Measurements from ENCODE around the gene RIPK1. TPM values are rescaled to one million over a fixed set of nuclear protein-coding genes. Genes with fewer than 3 reads are reported as not detected.
A peak's percentile ranks its signal among the peaks of the same experiment; 100 is the strongest.
"Not testable (repeated sequence)": the region's sequence is repeated elsewhere in the genome, so short reads cannot be mapped to it uniquely, and the experiment has no call there.

RIPK1 gene
- total RNA-seq, 4 donors from 2014 or later = 8.6 to 12.0 (median 10.3) TPM

- DNase-seq (no peak), ATAC-seq (no peak)
- TF ChIP-seq POLR2A (IDR thresholded peaks at IDR 0.05) = no peak
- TF ChIP-seq CTCF (IDR thresholded peaks at IDR 0.05 in 4 of 5, conservative IDR thresholded peaks at IDR 0.05 in 1 of 5) = no peak
- intact Hi-C loops (cut with DNase I; ENCODE audit: low total_unique reads) (no loop called here), in situ Hi-C loops (cut with MboI; ENCODE audit: low sequenced_read_pairs in 4 of 4) (loop anchor here in 2 of 4 donors (5.0 to 25.0 kb wide), 2 partner anchors 67 to 222 kb away; partner anchors contain the start of gene SERPINB1 (in 2 of the 2))
- H3K4me1 ChIP-seq = peaks cover 4 to 14% of the 10 kb centered on the region in 2 donors
- no peaks in the 10 kb centered on the region for H3K27me3 ChIP-seq
- no peaks in the 10 kb centered on the region for H3K36me3 ChIP-seq
- H3K9me3 ChIP-seq = no peaks in the 10 kb centered on the region
- no peak overlapping the region for H3K27ac ChIP-seq
- no peak overlapping the region for H3K4me3 ChIP-seq
Observed at GRCh38 chr6:3058957-3059356, 9.3 kb upstream of the RIPK1 start.

- DNase-seq; H3K36me3 ChIP-seq; H3K9me3 ChIP-seq; ATAC-seq; H3K4me3 ChIP-seq; H3K27ac ChIP-seq; intact Hi-C loops (cut with DNase I; ENCODE audit: low total_unique reads); H3K27me3 ChIP-seq: not testable (repeated sequence)
- H3K4me1 ChIP-seq = peaks cover 10 to 11% of the 10 kb centered on the region in 2 donors
- in situ Hi-C loops (cut with MboI; ENCODE audit: low sequenced_read_pairs in 4 of 4) = loop anchor here in 3 of 4 donors (10.0 to 25.0 kb wide), 2 partner anchors 215 to 223 kb away; partner anchors contain the start of gene SERPINB1 (in 3 of the 3)
Observed at GRCh38 chr6:3060092-3060491, 8.2 kb upstream of the RIPK1 start.

GRCh38 chr6:3061501-3061941 is 6.8 kb upstream of the RIPK1 start:
- Histone ChIP-seq H3K36me3 (no peaks in the 10 kb centered on the region), H3K4me1 (peaks cover 6 to 7% of the 10 kb centered on the region in 2 donors), H3K27ac (no peak overlapping the region), H3K4me3 (no peak overlapping the region), H3K27me3 (no peaks in the 10 kb centered on the region), H3K9me3 (no peaks in the 10 kb centered on the region)
- in situ Hi-C loops (cut with MboI; ENCODE audit: low sequenced_read_pairs in 4 of 4) = loop anchor here in 3 of 4 donors (10.0 to 25.0 kb wide), 2 partner anchors 217 to 224 kb away; partner anchors contain the start of gene SERPINB1 (in 3 of the 3)
- intact Hi-C loops (cut with DNase I; ENCODE audit: low total_unique reads) = no loop called here
- DNase-seq (no peak), ATAC-seq (no peak)
- no peak for TF ChIP-seq POLR2A (IDR thresholded peaks at IDR 0.05)
- TF ChIP-seq CTCF (IDR thresholded peaks at IDR 0.05 in 4 of 5, conservative IDR thresholded peaks at IDR 0.05 in 1 of 5) = no peak

GRCh38 chr6:3063340-3063732 is 5.0 kb upstream of the RIPK1 start:
- H3K27ac ChIP-seq = peak overlapping the region; percentile 90 to 95 (median 92)
- H3K36me3 ChIP-seq; H3K27me3 ChIP-seq; DNase-seq; H3K9me3 ChIP-seq; intact Hi-C loops (cut with DNase I; ENCODE audit: low total_unique reads): not testable (repeated sequence)
- in situ Hi-C loops (cut with MboI; ENCODE audit: low sequenced_read_pairs in 4 of 4) = loop anchor here in 3 of 4 donors (10.0 to 25.0 kb wide), 2 partner anchors 219 to 226 kb away; partner anchors contain the start of gene SERPINB1 (in 3 of the 3)
- H3K4me1 ChIP-seq = peaks cover 11 to 19% of the 10 kb centered on the region in 2 donors
- peak; percentile 6 to 10 for ATAC-seq
- H3K4me3 ChIP-seq = peak overlapping the region; percentile 76 to 84 (median 83)

GRCh38 chr6:3063733-3064700 is 4.3 kb upstream of the RIPK1 start:
- in situ Hi-C loops (cut with MboI; ENCODE audit: low sequenced_read_pairs in 4 of 4) = loop anchor here in 3 of 4 donors (10.0 to 25.0 kb wide), 2 partner anchors 219 to 227 kb away; partner anchors contain the start of gene SERPINB1 (in 3 of the 3)
- TF ChIP-seq CTCF (IDR thresholded peaks at IDR 0.05 in 4 of 5, conservative IDR thresholded peaks at IDR 0.05 in 1 of 5) (no peak), POLR2A (IDR thresholded peaks at IDR 0.05) (peak; percentile 95 to 96)
- intact Hi-C loops (cut with DNase I; ENCODE audit: low total_unique reads) = no loop called here
- ATAC-seq = peak; percentile 78 to 83
- H3K9me3 ChIP-seq = no peaks in the 10 kb centered on the region
- peak overlapping the region; percentile 76 to 84 (median 83) for H3K4me3 ChIP-seq
- H3K27ac ChIP-seq = peak overlapping the region; percentile 90 to 95 (median 92)
- no peaks in the 10 kb centered on the region for H3K27me3 ChIP-seq
- peak; percentile 89 to 92 for DNase-seq
- no peaks in the 10 kb centered on the region for H3K36me3 ChIP-seq
- peaks cover 11 to 19% of the 10 kb centered on the region in 2 donors for H3K4me1 ChIP-seq

All from gastrocnemius medialis (tissue), 4 donors.